Gastroesophageal sphincter (tissue), 4 donors: ENCODE measurements around the gene LIMS2. TPM values are rescaled to one million over a fixed set of nuclear protein-coding genes. Genes with fewer than 3 reads are reported as not detected.

Experiments used
- ATAC-seq: fragments of 150-250 bp; one replicate; pipeline ENCODE4 v1.9.1; 2016; ENCODE audit warnings: mild to moderate bottlenecking, moderate library complexity
- H3K27ac ChIP-seq, 4 donors: fragments of 200-600 bp; sonication (generic) in 3 of 4; 1 replicate in 3 of 4; 2 replicates in 1 of 4; pipeline ENCODE4 v1.5.1; 2016 to 2019
- H3K27me3 ChIP-seq: fragments of 200-600 bp; sonication (generic); one replicate; pipeline ENCODE4 v1.5.1; 2019
- H3K36me3 ChIP-seq, 2 donors: fragments of 200-600 bp; sonication (generic); one replicate each; pipeline ENCODE4 v1.5.1; 2019; ENCODE audit warnings: control low read depth in 1 of 2
- H3K4me1 ChIP-seq, 3 donors: fragments of 200-600 bp; sonication (generic); 1 replicate in 2 of 3; 2 replicates in 1 of 3; pipeline ENCODE4 v1.5.1; 2016 to 2019; ENCODE audit warnings: control low read depth in 2 of 3
- H3K4me3 ChIP-seq, 2 donors: fragments of 200-600 bp; sonication (generic); one replicate each; pipeline ENCODE4 v1.5.1; 2019; ENCODE audit warnings: mild to moderate bottlenecking in 1 of 2, moderate library complexity in 1 of 2
- H3K9me3 ChIP-seq, 3 donors: fragments of 200-600 bp; sonication (generic); one replicate each; pipeline ENCODE4 v1.5.1; 2017 to 2019; ENCODE audit warnings: control low read depth in 2 of 3
- EP300 ChIP-seq: sonication (generic); formaldehyde crosslinking; IDR thresholded peaks from one replicate; pipeline ENCODE4 v1.6.1; 2017; ENCODE audit warnings: antibody characterized with exemption, mild to moderate bottlenecking
- POLR2A ChIP-seq, 2 donors: fragments of 450-650 bp; IDR thresholded peaks; one replicate each; pipeline ENCODE4 v1.6.1; 2017; ENCODE audit warnings: antibody characterized with exemption in 2 of 2, mild to moderate bottlenecking in 2 of 2, moderate library complexity in 1 of 2
- POLR2AphosphoS5 ChIP-seq: sonication (generic); formaldehyde crosslinking; IDR thresholded peaks from one replicate; pipeline ENCODE4 v1.6.1; 2017; ENCODE audit warnings: antibody characterized with exemption
- WGBS, 2 donors: methylation state at CpG; one replicate each; pipeline ENCODE4 v1.1.5; 2018; ENCODE audit warnings: low coverage in 1 of 2; 5-methylcytosine and 5-hydroxymethylcytosine counted together
- total RNA-seq, 4 donors: library from RNA; depleted of rRNA; stranded (reverse); fragments of >200 nt; gene quantifications; one replicate each; pipeline ENCODE4 v1.1.0, GENCODE V29; 2016
- TF ChIP-seq, protein P1 (sequence below), 4 experiments: fragments of 200-600 bp in 2 of 4; fragments of 450-650 bp in 2 of 4; sonication (generic) in 1 of 4; IDR thresholded peaks; one replicate each; pipeline ENCODE4 v1.5.1; 2017 to 2019; ENCODE audit warnings: antibody characterized with exemption in 4 of 4, mild to moderate bottlenecking in 2 of 4, moderate library complexity in 2 of 4

The LIMS2 gene
- total RNA-seq, 4 donors from 2014 or later: 81.4 to 275 (median 124) TPM

DNA sequence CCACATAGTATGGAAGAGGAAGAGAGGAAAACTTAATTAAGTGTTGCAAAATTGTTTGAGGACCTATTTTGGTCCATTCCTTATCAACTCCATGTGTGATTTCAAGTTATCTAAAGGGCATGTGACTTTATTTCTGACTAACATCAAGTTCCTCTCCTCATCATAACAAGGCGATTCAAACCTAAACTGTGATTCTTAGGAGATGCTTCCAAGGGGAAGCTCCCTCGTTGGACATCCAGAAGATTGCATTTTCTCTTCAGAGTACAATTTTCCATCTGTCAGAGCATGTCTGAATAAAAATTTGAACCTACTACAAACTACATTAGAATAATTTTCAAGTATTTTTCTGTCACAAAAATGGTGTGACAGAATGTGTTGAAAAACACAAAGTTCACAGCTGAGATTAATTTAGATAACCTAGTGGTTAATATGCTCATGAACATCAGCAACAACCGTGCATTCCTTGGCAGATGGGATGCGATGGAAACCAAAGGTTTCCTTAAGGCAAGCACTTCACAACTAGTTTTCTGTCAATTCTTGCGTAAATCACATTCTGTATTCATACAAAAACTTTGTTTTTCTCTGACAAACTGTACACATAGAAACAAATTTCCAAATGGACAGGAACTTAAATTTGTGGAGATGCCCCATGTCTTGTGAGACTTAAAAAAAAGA is 30.2 kb upstream of the LIMS2 start:
- ATAC-seq: peak; percentile 2
- no peaks in the 10 kb centered on the region for H3K9me3 ChIP-seq
- H3K27me3 ChIP-seq: no peaks in the 10 kb centered on the region
- no peak overlapping the region for H3K4me3 ChIP-seq
- H3K36me3 ChIP-seq: peaks cover 0 to 51% of the 10 kb centered on the region in 2 donors
- H3K4me1 ChIP-seq: peaks cover 0 to 47% (median 9%) of the 10 kb centered on the region in 3 donors
- WGBS, 2 donors: 67 to 81% methylated on average over 5 of the region's 5 CpGs
- no peak for TF ChIP-seq POLR2AphosphoS5
- TF ChIP-seq, protein P1, sequence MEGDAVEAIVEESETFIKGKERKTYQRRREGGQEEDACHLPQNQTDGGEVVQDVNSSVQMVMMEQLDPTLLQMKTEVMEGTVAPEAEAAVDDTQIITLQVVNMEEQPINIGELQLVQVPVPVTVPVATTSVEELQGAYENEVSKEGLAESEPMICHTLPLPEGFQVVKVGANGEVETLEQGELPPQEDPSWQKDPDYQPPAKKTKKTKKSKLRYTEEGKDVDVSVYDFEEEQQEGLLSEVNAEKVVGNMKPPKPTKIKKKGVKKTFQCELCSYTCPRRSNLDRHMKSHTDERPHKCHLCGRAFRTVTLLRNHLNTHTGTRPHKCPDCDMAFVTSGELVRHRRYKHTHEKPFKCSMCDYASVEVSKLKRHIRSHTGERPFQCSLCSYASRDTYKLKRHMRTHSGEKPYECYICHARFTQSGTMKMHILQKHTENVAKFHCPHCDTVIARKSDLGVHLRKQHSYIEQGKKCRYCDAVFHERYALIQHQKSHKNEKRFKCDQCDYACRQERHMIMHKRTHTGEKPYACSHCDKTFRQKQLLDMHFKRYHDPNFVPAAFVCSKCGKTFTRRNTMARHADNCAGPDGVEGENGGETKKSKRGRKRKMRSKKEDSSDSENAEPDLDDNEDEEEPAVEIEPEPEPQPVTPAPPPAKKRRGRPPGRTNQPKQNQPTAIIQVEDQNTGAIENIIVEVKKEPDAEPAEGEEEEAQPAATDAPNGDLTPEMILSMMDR (IDR thresholded peaks at IDR 0.05): no peak
- TF ChIP-seq EP300: no peak
- TF ChIP-seq POLR2A (IDR thresholded peaks at IDR 0.05): no peak
- H3K27ac ChIP-seq: peak overlapping the region in 1 of 4 donors; percentile 4

DNA sequence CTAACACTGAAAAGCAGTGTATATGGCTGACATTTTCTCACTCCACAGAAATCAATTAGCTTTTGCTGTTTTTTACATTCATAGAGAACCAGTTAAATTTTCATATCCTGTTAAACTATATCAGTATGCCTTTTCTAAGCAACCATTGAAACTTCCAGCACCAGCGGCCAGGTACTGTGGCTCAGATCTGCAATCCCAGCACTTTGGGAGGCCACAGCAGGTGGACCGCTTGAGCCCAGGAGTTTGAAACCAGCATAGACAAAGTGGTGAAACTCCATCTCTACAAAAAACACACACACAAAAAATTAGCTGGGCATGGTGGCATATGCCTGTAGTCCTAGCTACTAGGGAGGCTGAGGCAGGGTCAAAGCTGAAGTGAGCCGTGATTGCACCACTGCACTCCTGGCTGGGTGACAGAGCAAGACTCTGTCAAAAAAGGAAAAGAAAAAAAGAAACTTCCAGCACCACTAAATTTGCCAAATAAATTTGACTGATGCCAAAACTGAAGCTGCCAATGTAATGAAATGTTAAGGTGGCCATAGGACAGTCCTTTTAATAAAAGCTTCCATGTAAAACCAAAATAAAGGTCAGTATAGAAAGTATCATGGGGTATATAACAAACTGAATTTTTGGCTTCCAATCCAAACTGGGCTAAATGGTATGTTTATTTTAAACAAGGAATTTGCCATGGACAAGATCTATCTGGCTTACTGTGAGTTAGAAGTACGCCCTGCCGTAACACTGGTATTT is 29.5 kb upstream of the LIMS2 start:
- no peaks in the 10 kb centered on the region for H3K27me3 ChIP-seq
- H3K4me1 ChIP-seq: peaks cover 0 to 50% (median 10%) of the 10 kb centered on the region in 3 donors
- H3K9me3 ChIP-seq: no peaks in the 10 kb centered on the region
- ATAC-seq: no peak
- H3K27ac ChIP-seq: peak overlapping the region in 1 of 4 donors; percentile 4
- TF ChIP-seq, protein P1 (IDR thresholded peaks at IDR 0.05): no peak
- TF ChIP-seq POLR2AphosphoS5 (peak; percentile 3), POLR2A (IDR thresholded peaks at IDR 0.05) (no peak), EP300 (no peak)
- H3K36me3 ChIP-seq: peaks cover 0 to 44% of the 10 kb centered on the region in 2 donors
- WGBS, 2 donors: 84 to 88% methylated on average over 4 to 5 of the region's 5 CpGs
- no peak overlapping the region for H3K4me3 ChIP-seq

DNA sequence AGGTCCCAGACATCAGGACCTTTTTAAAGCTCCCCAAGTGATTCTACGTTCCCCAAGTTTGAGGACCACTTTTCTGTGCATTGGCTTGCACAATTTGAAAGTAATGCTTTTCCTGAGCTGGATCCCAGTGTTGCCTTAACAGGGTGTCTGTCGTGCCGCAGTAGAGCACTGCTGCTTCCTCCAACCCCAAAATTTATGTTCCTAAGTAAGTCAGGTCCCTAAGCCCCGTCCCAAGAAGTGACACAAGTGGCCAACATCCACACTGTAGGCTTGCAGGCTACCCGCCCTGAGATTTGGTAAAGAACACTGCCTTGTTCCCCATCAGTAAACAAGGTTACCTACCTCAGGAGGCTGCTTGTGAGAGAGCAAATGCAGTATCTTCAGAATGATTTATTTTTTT is 28.0 kb upstream of the LIMS2 start:
- H3K36me3 ChIP-seq: peaks cover 0 to 29% of the 10 kb centered on the region in 2 donors
- no peak for TF ChIP-seq EP300
- no peak for TF ChIP-seq POLR2AphosphoS5
- TF ChIP-seq POLR2A (IDR thresholded peaks at IDR 0.05): no peak
- TF ChIP-seq, protein P1 (IDR thresholded peaks at IDR 0.05): no peak
- ATAC-seq: no peak
- H3K4me3 ChIP-seq: no peak overlapping the region
- peaks cover 0 to 46% (median 10%) of the 10 kb centered on the region in 3 donors for H3K4me1 ChIP-seq
- no peaks in the 10 kb centered on the region for H3K9me3 ChIP-seq
- H3K27me3 ChIP-seq: no peaks in the 10 kb centered on the region
- WGBS, 2 donors: 100% methylated on average over 1 of the region's 5 CpGs
- no peak overlapping the region for H3K27ac ChIP-seq

DNA sequence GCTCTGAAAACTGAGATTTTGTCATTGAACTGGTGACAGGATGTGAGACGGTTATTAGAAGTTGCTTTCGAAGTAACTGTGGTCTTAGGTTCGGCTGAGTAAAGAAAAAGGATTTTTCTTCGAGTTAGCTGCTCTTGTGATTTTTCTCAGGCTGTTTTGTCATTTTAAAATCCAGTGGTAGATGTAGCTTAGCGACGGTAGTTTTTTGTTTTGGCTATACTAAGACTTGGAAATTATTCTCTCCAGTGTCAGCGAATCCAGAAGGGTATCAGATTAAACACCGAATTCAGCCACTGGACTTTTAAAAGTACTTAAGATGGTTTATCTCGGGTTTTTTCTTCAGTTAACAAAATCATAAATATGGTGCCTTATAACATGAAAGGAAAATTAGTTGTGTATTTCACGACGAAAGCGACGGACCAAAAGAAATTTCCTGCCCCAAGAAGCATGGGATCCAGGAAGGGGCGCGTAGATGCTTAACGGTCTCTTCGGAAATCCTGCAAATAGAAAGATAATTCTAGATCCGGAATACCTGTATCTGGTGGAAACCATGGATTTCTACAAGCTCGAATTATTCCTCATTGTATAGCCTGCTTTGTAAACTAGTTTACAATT is 27.2 kb upstream of the LIMS2 start:
- TF ChIP-seq, protein P1 (IDR thresholded peaks at IDR 0.05): no peak
- Histone ChIP-seq H3K9me3 (no peaks in the 10 kb centered on the region), H3K27me3 (no peaks in the 10 kb centered on the region), H3K36me3 (peaks cover 0 to 21% of the 10 kb centered on the region in 2 donors), H3K4me3 (peak overlapping the region; percentile 27 to 73), H3K27ac (peak overlapping the region; percentile 21 to 100 (median 97)), H3K4me1 (peaks cover 0 to 42% (median 10%) of the 10 kb centered on the region in 3 donors)
- no peak for ATAC-seq
- 43 to 46% methylated on average over 18 to 19 of the region's 19 CpGs for WGBS, 2 donors
